NCI-H2227 (cell line): Measurements from ENCODE around the gene SHROOM1.

ENCODE experiments used
- DNase-seq: peaks from one replicate; lab custom pipeline; 2025; ENCODE audit not compliant: unreplicated experiment; lab: John Stamatoyannopoulos, UW

Gene SHROOM1

DNA sequence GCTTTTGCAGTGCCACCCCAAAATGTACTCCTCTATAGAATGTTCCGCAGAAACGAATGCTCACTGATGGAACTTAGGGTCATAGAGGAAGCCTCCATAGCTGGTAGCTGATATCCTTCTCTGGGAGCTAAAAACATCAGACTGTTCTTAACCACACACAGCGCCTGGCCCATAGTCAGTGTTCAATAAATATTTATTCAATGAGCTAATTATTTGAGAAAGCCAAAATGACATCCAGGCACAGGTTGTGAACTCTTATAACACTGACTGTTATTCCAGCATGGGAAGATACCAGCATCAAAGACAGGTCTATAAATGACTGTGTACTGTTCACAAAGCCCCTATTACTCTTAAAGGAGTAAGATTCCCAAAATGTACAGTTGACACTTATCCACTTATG is 22.9 kb upstream of the SHROOM1 start:
- no peak for DNase-seq

- DNase-seq: no peak
Measured at GRCh38 chr5:132850066-132850465, 19.6 kb upstream of the SHROOM1 start.

DNA sequence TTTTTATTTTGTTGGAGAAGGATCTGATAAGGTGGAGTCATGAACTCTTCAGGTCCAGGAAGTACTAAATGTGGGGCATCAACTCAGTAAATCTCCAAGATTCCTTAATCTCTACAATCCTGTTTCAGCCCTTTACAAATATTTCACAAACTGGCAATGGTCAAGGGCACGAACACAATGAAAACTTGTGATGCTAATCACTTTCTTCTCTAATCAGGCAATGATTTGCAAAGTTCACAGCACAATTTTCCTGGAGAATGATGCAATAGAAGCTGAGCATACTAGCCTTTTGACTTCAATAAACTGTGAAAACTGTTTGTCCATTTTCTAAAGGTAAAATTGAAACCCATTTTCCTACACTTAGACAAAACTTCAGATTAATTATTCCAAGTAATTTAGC is 18.9 kb upstream of the SHROOM1 start:
- no peak for DNase-seq

GRCh38 chr5:132848270-132848669 is 17.8 kb upstream of the SHROOM1 start:
- DNase-seq: no peak

DNA sequence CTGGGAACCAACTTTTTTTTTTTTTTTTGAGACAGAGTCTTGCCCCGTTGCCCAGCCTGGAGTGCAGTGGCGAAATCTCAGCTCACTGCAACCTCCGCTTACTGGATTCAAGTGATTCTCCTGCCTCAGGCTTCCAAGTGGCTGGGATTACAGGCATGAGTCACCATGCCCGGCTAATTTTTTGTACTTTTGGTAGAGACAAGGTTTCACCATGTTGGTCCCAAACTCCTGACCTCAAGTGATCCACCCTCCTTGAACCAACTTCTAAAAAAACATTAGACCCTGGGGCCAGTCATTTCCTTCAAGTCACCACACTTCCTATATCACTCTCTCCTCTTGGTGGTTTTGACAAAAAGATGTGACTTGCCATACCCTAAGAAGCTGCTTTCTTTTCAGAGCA is 10.9 kb upstream of the SHROOM1 start:
- DNase-seq: no peak

GRCh38 chr5:132840896-132841295 is 10.4 kb upstream of the SHROOM1 start:
- DNase-seq: no peak

GRCh38 chr5:132840313-132840712 is 9.9 kb upstream of the SHROOM1 start:
- DNase-seq: no peak

- DNase-seq: no peak
Measured at GRCh38 chr5:132839426-132840301, 9.2 kb upstream of the SHROOM1 start.

GRCh38 chr5:132838516-132839282 is 8.3 kb upstream of the SHROOM1 start:
- no peak for DNase-seq

GRCh38 chr5:132837868-132838267 is 7.4 kb upstream of the SHROOM1 start:
- no peak for DNase-seq

GRCh38 chr5:132836852-132837251 is 6.4 kb upstream of the SHROOM1 start:
- no peak for DNase-seq

DNA sequence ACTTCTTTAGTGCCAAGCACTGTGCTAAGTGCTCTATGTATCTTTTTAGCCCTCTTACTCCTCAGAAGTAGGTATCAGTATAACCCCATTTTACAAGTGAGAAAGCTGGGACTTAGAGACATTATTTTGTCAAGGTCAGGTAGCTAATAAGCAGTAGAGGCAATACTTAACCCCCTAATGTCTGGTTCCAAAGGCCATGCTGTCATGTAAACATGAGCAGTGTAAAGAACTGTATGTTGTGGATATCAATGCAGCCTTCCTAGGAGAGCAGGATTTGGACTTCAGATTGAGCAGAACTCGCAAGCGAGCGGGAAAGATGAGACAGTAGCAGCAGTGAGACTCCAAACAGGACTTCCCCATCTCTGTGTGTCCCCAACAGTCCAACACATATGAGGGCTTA is 3.6 kb upstream of the SHROOM1 start:
- DNase-seq: no peak

GRCh38 chr5:132832612-132833011 is 2.2 kb upstream of the SHROOM1 start:
- DNase-seq: no peak

DNA sequence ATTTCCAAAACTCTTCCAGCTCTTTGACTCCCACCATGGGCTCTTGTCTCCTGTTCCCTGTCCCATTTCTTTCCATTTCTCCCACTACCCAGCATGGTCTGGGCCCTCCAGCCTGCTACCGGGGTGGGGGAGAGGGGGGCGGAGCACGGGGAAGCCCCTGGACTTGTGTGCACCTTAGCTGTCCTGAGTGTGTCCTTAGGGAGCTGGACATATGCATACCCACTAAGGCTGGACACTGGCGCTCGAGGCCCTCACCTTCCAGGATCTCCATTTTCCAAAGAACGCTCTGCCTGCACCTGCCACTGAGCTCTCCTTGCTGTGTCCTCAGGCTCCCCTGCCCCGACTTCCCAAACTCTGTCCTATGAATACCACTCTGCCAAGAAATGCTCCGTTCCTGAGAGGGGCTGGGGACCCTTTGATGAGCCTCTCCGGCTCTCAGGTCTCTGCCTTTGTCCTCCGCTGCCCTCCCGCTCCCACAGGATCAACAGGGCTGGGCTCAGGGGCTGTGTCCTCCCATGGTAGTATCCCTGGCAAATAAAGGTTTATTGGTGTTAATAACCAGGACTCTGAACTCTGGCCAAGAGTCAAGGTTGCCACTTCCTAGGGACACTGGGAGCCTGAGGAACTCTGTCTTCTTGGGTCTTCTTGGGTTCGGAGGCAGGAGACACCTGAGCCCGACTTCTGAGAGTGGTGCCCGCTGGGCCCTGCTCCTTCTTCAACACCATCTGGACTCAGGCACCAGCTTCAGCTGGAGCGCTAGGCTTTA is 831 bp upstream of the SHROOM1 start:
- DNase-seq: no peak

GRCh38 chr5:132829742-132830435 is 558 bp downstream of the SHROOM1 start:
- peak; percentile 71 for DNase-seq

DNA sequence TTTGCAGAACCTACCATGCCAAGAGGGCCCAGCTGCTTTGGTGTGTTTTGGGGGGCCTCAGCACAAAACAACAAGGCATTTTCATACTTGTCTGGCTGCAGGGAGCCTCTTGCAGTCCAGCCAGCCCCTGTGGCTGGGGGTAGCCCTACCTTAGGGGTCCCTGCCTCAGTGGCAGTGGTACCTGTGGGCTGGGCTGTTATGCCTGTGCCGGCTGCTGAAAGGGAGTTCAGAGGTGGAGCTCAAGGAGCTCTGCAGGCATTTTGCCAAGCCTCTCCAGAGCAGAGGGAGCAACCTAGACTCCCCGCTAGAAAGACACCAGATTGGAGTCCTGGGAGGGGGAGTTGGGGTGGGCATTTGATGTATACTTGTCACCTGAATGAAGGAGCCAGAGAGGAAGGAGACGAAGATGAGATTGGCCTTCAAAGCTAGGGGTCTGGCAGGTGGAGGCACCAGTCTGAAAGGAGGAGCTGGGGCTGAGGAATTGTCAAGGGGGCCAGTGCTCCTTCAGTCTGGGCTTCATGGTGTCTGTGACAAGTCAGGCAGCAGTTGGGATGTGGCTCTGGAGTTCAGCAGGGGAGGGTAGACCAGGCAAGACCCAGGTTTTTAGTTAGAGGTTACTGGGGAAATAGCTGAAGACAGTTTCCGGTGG is 1.5 kb downstream of the SHROOM1 start:
- no peak for DNase-seq

- DNase-seq: no peak
Measured at GRCh38 chr5:132827943-132828673, 2.3 kb downstream of the SHROOM1 start.

DNA sequence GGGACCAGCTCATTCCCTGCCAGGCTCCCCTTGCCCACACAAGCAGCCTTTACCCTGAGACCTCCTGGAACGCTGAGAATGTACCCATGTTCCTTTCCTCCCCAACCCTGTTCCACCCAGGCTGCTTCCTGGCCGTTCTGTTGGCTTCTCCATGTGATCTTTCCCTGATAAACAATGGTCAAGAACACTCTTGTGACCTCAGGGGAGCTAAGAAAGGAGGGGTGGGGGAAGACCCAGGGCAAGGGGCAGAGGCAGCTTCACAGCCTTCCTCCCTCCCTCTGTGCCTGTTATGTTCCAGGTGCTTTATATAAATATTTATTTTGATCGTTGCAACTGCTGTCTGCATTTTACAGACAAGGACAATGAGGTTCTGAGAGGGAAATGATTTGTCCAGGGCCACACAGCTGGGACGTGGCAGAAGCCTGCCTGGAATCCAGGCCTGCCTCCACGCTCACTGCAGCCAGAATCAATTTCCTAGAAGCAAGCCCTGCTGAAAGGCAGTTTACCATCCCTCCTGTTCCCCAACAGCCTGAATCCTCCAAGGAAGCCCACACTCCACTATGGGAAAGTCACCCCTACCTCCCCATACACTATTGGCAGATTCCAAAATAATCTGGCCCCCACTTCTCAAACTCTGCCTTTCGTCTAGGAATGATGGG is 3.9 kb downstream of the SHROOM1 start:
- no peak for DNase-seq

DNA sequence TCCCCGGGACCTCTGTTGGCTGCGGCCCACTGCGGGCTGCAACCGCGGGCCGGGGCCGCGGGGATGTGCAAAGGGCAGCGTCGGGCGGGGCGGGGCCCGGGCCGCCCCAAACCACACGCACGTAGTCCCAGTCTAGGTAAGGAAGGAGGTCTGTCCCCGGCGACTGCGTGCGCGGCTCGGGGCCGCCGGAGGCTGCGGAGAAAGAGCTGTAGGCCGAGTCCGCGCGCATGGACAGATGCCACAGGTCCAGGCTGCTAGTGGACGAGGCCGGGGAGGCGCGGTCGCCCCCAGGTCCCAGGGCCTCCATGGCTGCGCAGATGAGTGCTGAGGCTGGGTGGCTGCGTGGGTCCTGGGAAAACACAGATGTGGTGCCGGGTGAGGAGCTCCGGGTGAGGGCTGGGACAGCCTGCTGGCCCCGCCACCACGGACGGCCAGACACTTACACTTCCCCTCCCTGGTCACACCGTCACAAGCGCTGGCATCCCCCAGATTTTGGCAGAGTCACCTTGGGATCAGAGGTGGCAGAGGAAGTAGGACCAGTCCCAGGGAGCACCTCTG is 4.5 kb downstream of the SHROOM1 start:
- DNase-seq: no peak
